Esophagus squamous epithelium (tissue), 4 donors: ENCODE measurements around the gene UQCC2.

Source experiments
- CTCF ChIP-seq, 6 experiments: fragments of 450-650 bp in 4 of 6; fragments of 200-600 bp in 2 of 6; sonication (generic) in 2 of 6; IDR thresholded peaks; one replicate each; pipeline ENCODE4 v1.5.1; 2016 to 2019; ENCODE audit warnings: antibody characterized with exemption in 6 of 6, mild to moderate bottlenecking in 4 of 6, moderate library complexity in 4 of 6
- POLR2A ChIP-seq, 4 donors: fragments of 450-650 bp; IDR thresholded peaks; one replicate each; pipeline ENCODE4 v1.6.1; 2017; ENCODE audit warnings: antibody characterized with exemption in 4 of 4, mild to moderate bottlenecking in 4 of 4, moderate library complexity in 3 of 4

GRCh38 chr6:33757906-33758305 lies 46.4 kb upstream of the UQCC2 start:
- TF ChIP-seq POLR2A (IDR thresholded peaks at IDR 0.05) (no peak), CTCF (IDR thresholded peaks at IDR 0.05) (no peak)
